HG03432 (cell line): Measurements from ENCODE around the gene PIGZ.

Experiments
- ATAC-seq: cut with Tn5 transposase; IDR thresholded peaks from one replicate; pipeline ENCODE4 v1.9.1; 2021; ENCODE audit warnings: mild to moderate bottlenecking, moderate library complexity; ENCODE audit not compliant: unreplicated experiment

PIGZ gene

GRCh38 chr3:196918968-196919367 is 49.7 kb downstream of the PIGZ start:
- no peak for ATAC-seq

- ATAC-seq, result no peak
Measured at GRCh38 chr3:196916995-196917394, 51.6 kb downstream of the PIGZ start.

- no peak for ATAC-seq
Measured at GRCh38 chr3:196916221-196916620, 52.4 kb downstream of the PIGZ start.

- no peak for ATAC-seq
Measured at GRCh38 chr3:196915375-196915774, 53.3 kb downstream of the PIGZ start.

DNA sequence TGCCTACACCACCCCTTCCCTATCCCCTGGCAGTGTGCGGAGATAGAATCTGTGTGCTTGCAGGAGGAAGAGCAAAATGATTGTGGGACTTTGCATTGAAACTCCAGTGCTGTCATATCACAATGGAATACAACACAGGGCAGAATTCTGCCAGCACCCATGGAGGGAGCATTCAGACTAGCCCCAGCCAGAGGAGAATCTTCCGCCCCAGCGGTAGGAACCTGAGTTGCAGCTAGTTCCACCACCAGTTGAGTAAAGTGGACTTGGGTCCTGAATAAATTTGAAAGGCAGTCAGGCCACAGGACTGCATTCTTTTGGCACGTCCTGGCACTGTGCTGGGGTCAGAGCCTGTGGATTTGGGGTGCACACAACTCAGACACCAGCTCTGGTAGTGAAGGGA is 53.8 kb downstream of the PIGZ start:
- ATAC-seq, result no peak

DNA sequence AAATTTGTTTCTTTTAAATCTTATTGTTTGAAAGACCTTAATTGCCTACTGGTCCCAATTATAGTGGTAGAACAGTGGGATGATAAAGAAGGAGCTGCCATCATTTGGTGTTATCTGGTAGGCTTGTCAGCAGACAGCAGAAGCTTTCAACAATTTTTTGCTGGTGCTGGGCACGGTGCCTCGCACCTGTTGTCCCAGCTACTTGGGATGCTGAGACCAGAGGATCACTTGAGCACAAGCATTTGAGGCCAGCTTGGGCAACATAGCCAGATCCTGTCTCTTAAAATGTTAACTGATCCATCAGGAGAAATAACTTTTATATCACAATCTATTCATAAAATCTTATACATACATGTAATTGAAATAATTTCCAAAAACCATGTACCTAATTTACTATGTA is 64.9 kb downstream of the PIGZ start:
- no peak for ATAC-seq

GRCh38 chr3:196902296-196902695 is 66.3 kb downstream of the PIGZ start:
- no peak for ATAC-seq

DNA sequence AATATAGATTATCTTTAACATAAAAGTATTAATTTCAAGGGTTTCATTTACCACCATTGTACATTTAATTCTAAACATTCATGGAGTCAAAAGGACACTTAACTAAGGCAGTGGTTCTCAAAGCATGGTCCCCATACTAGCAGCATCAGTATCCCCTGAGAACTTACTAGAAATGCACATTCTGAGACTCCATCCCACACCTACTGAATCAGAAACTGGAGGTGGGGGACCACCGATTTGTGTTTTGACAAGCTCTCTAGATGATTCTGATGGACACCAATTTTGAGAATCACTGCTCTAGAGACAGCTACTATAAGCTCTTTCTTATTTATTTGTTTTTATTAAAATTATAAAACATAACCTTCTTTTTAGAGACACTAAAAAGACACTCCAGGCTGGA is 66.9 kb downstream of the PIGZ start:
- no peak for ATAC-seq
